MM.1S (cell line): Measurements from ENCODE around the gene KRTAP4-8.

Experiments used
- DNase-seq: peaks from one replicate; pipeline ENCODE4 v3.0.0-alpha.2; 2015
- H2AFZ ChIP-seq: fragments of 300-600 bp; sonication (generic); 2 replicates; pipeline ENCODE4 v1.6.0; 2016; ENCODE audit warnings: antibody characterized with exemption, low read length
- H3F3A ChIP-seq: fragments of 300-600 bp; sonication (generic); 2 replicates; pipeline ENCODE4 v1.6.1; 2016; ENCODE audit warnings: mild to moderate bottlenecking, antibody characterized with exemption, low read length, moderate library complexity, mixed read lengths; ENCODE audit not compliant: insufficient read depth
- H3K27ac ChIP-seq: fragments of 300-600 bp; sonication (generic); 2 replicates; pipeline ENCODE4 v1.5.1; 2016; ENCODE audit warnings: mild to moderate bottlenecking, low read length
- H3K27me3 ChIP-seq: fragments of 300-600 bp; sonication (generic); replicated peaks from 2 replicates; pipeline ENCODE4 v1.6.0; 2016; ENCODE audit warnings: low read length; ENCODE audit not compliant: insufficient read depth
- H3K36me3 ChIP-seq: fragments of 300-600 bp; sonication (generic); replicated peaks from 2 replicates; pipeline ENCODE4 v1.6.1; 2016; ENCODE audit warnings: mild to moderate bottlenecking, low read length, mixed read lengths; ENCODE audit not compliant: insufficient read depth
- H3K4me1 ChIP-seq: fragments of 300-600 bp; sonication (generic); 2 replicates; pipeline ENCODE4 v1.6.1; 2016; ENCODE audit warnings: low read length, mixed read lengths
- H3K4me2 ChIP-seq: fragments of 300-600 bp; sonication (generic); 2 replicates; pipeline ENCODE4 v1.6.0; 2016; ENCODE audit warnings: low read depth, low read length
- H3K4me3 ChIP-seq: fragments of 300-600 bp; sonication (generic); 2 replicates; pipeline ENCODE4 v1.5.1; 2016; ENCODE audit warnings: low read length, mixed read lengths
- H3K79me2 ChIP-seq: fragments of 300-600 bp; sonication (generic); 2 replicates; pipeline ENCODE4 v1.6.1; 2016; ENCODE audit warnings: mixed run types, low read length, mixed read lengths
- H3K9ac ChIP-seq: fragments of 300-600 bp; sonication (generic); 2 replicates; pipeline ENCODE4 v1.6.1; 2016; ENCODE audit warnings: low read length, mixed read lengths
- H3K9me2 ChIP-seq: fragments of 300-600 bp; sonication (generic); replicated peaks from 2 replicates; pipeline ENCODE4 v1.6.1; 2016; ENCODE audit warnings: mild to moderate bottlenecking, low read length, mixed read lengths; ENCODE audit not compliant: insufficient read depth
- H3K9me3 ChIP-seq: fragments of 300-600 bp; sonication (generic); replicated peaks from 2 replicates; pipeline ENCODE4 v1.6.1; 2016; ENCODE audit warnings: mild to moderate bottlenecking, low read length, mixed read lengths; ENCODE audit not compliant: insufficient read depth
- H4K20me1 ChIP-seq: fragments of 300-600 bp; sonication (generic); 2 replicates; pipeline ENCODE4 v1.6.1; 2016; ENCODE audit warnings: mild to moderate bottlenecking, low read length, moderate library complexity, mixed read lengths; ENCODE audit not compliant: insufficient read depth
- EZH2 ChIP-seq: fragments of 300-600 bp; sonication (generic); optimal IDR thresholded peaks from 2 replicates; pipeline ENCODE3; 2017; ENCODE audit warnings: low read depth, mild to moderate bottlenecking, antibody characterized with exemption, low read length, mixed read lengths
- EZH2phosphoT487 ChIP-seq: fragments of 300-600 bp; sonication (generic); IDR thresholded peaks from 2 replicates; pipeline ENCODE4 v1.6.1; 2018; ENCODE audit warnings: antibody characterized with exemption, low read length
- TF ChIP-seq, protein P1 (sequence below): fragments of 300-600 bp; sonication (generic); IDR thresholded peaks from 2 replicates; pipeline ENCODE4 v1.5.1; 2016; ENCODE audit warnings: antibody characterized with exemption, low read length, mixed read lengths

Gene KRTAP4-8

GRCh38 chr17:41048441-41048840 is 49.5 kb downstream of the KRTAP4-8 start:
- Histone ChIP-seq H3K27me3 (no peaks in the 10 kb centered on the region), H3K79me2 (no peaks in the 10 kb centered on the region), H3K4me3 (no peak overlapping the region), H3K36me3 (no peaks in the 10 kb centered on the region), H3K27ac (no peak overlapping the region), H3K9me2 (no peaks in the 10 kb centered on the region), H3K4me1 (no peaks in the 10 kb centered on the region), H3K4me2 (no peak overlapping the region), H2AFZ (no peak overlapping the region), H3K9ac (no peak overlapping the region), H3F3A (no peaks in the 10 kb centered on the region), H4K20me1 (no peaks in the 10 kb centered on the region), H3K9me3 (no peaks in the 10 kb centered on the region)
- no peak for TF ChIP-seq EZH2
- TF ChIP-seq, protein P1, sequence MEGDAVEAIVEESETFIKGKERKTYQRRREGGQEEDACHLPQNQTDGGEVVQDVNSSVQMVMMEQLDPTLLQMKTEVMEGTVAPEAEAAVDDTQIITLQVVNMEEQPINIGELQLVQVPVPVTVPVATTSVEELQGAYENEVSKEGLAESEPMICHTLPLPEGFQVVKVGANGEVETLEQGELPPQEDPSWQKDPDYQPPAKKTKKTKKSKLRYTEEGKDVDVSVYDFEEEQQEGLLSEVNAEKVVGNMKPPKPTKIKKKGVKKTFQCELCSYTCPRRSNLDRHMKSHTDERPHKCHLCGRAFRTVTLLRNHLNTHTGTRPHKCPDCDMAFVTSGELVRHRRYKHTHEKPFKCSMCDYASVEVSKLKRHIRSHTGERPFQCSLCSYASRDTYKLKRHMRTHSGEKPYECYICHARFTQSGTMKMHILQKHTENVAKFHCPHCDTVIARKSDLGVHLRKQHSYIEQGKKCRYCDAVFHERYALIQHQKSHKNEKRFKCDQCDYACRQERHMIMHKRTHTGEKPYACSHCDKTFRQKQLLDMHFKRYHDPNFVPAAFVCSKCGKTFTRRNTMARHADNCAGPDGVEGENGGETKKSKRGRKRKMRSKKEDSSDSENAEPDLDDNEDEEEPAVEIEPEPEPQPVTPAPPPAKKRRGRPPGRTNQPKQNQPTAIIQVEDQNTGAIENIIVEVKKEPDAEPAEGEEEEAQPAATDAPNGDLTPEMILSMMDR = no peak
- no peak for TF ChIP-seq EZH2phosphoT487
- DNase-seq = no peak
